HepG2 (cell line): ENCODE results near the gene ELL. TPM values are rescaled to one million over a fixed set of nuclear protein-coding genes. Genes with fewer than 3 reads are reported as not detected.
A peak's percentile ranks its signal among the peaks of the same experiment; 100 is the strongest.

Experiments used
- BORCS8-MEF2B ChIP-seq: sonication (generic); formaldehyde crosslinking; IDR thresholded peaks from 2 replicates; pipeline ENCODE4 v1.8.0; 2022; ENCODE audit warnings: mild to moderate bottlenecking, missing genetic modification reagents
- BRCA1 ChIP-seq: sonication (generic); formaldehyde crosslinking; IDR thresholded peaks from 2 replicates; pipeline ENCODE4 v1.4.0; 2020; ENCODE audit warnings: missing genetic modification reagents
- FOXK1 ChIP-seq: sonication (generic); formaldehyde crosslinking; IDR thresholded peaks from 2 replicates; pipeline ENCODE4 v1.4.0; 2020; ENCODE audit warnings: low read depth, missing genetic modification reagents, borderline replicate concordance
- FOXM1 ChIP-seq: sonication (generic); formaldehyde crosslinking; IDR thresholded peaks from 2 replicates; pipeline ENCODE4 v1.5.0; 2020; ENCODE audit warnings: missing genetic modification reagents
- ISL2 ChIP-seq: sonication (generic); formaldehyde crosslinking; IDR thresholded peaks from 2 replicates; pipeline ENCODE4 v1.5.0; 2020; ENCODE audit warnings: missing genetic modification reagents
- KLF16 ChIP-seq, 2 experiments: sonication (generic) in 1 of 2; formaldehyde crosslinking in 1 of 2; IDR thresholded peaks; 2 replicates each; pipeline versions ENCODE4 v1.6.1 to v1.8.0; 2016 to 2023; ENCODE audit warnings: missing genetic modification reagents in 2 of 2, missing compliant biosample characterization in 1 of 2
- MATR3 ChIP-seq: sonication (generic); formaldehyde crosslinking; IDR thresholded peaks from 2 replicates; pipeline ENCODE4 v1.4.0; 2020; ENCODE audit warnings: missing genetic modification reagents
- PITX1 ChIP-seq: sonication (generic); formaldehyde crosslinking; IDR thresholded peaks from 2 replicates; pipeline ENCODE4 v1.5.1; 2020; ENCODE audit warnings: mild to moderate bottlenecking, missing genetic modification reagents
- SMARCC2 ChIP-seq: fragments of 450-650 bp; IDR thresholded peaks from 2 replicates; pipeline ENCODE4 v1.6.1; 2017; ENCODE audit warnings: antibody characterized with exemption, mild to moderate bottlenecking
- SPEN ChIP-seq: sonication (generic); formaldehyde crosslinking; IDR thresholded peaks from 2 replicates; pipeline ENCODE4 v1.5.1; 2020; ENCODE audit warnings: low read depth, mild to moderate bottlenecking, missing genetic modification reagents
- YY1 ChIP-seq: IDR thresholded peaks from 2 replicates; pipeline ENCODE4 v1.6.1; 2011; ENCODE audit warnings: low read length, low read depth, moderate library complexity, mild to moderate bottlenecking; ENCODE audit not compliant: insufficient read depth, insufficient replicate concordance
- ZC3H13 ChIP-seq: sonication (generic); formaldehyde crosslinking; IDR thresholded peaks from 2 replicates; pipeline ENCODE4 v1.8.1; 2023; ENCODE audit warnings: mild to moderate bottlenecking, missing genetic modification reagents, moderate library complexity
- ZFY ChIP-seq: sonication (generic); formaldehyde crosslinking; IDR thresholded peaks from 2 replicates; pipeline ENCODE4 v1.4.0; 2020; ENCODE audit warnings: missing genetic modification reagents
- ZMAT3 ChIP-seq: sonication (generic); formaldehyde crosslinking; conservative IDR thresholded peaks from 2 replicates; pipeline ENCODE4 v1.7.0; 2021; ENCODE audit warnings: missing genetic modification reagents
- ZNF264 ChIP-seq: sonication (generic); formaldehyde crosslinking; IDR thresholded peaks from 2 replicates; pipeline ENCODE4 v1.4.0; 2020; ENCODE audit warnings: missing genetic modification reagents
- ZNF3 ChIP-seq: IDR thresholded peaks from 2 replicates; pipeline ENCODE4 v1.7.0; 2017; ENCODE audit warnings: inconsistent platforms
- ZNF709 ChIP-seq: sonication (generic); formaldehyde crosslinking; IDR thresholded peaks from 2 replicates; pipeline ENCODE4 v1.5.0; 2020; ENCODE audit warnings: mild to moderate bottlenecking, missing genetic modification reagents
- ZNF816 ChIP-seq: sonication (generic); formaldehyde crosslinking; IDR thresholded peaks from 2 replicates; pipeline ENCODE4 v1.8.0; 2022; ENCODE audit warnings: missing genetic modification reagents, mild to moderate bottlenecking, borderline replicate concordance
- polyA plus RNA-seq, 8 experiments: library from polyadenylated mRNA; depleted of rRNA in 3 of 8; stranded (reverse) in 7 of 8; unstranded in 1 of 8; fragments of >200 nt; fragmentation: Illumina TruSeq in 4 of 8; extraction: Trizol in 4 of 8; gene quantifications; 2 replicates each; pipeline versions ENCODE4 v1.2.1 to v1.2.3, GENCODE V29; 2011 to 2016; ENCODE audit warnings: low read depth in 4 of 8, missing spikeins in 1 of 8, mixed read lengths in 1 of 8; ENCODE audit not compliant: insufficient read depth in 1 of 8
- total RNA-seq, 5 experiments: library from RNA; depleted of rRNA; stranded (reverse); fragments of >200 nt; fragmentation: Illumina TruSeq; extraction: Trizol; gene quantifications; 2 replicates each; pipeline ENCODE4 v1.2.3, GENCODE V29; 2016; ENCODE audit warnings: low read depth in 1 of 5
- TF ChIP-seq, protein P1 (sequence below): sonication (generic); formaldehyde crosslinking; IDR thresholded peaks from 2 replicates; pipeline ENCODE4 v1.5.0; 2020; ENCODE audit warnings: mild to moderate bottlenecking, low read depth, missing genetic modification reagents, borderline replicate concordance
- TF ChIP-seq, protein P2 (sequence below): IDR thresholded peaks from 2 replicates; pipeline ENCODE4 v1.6.1; 2016; ENCODE audit warnings: low read depth, control low read depth
- TF ChIP-seq, protein P3 (sequence below): sonication (generic); formaldehyde crosslinking; IDR thresholded peaks from 2 replicates; pipeline ENCODE4 v1.5.0; 2020; ENCODE audit warnings: missing genetic modification reagents, mild to moderate bottlenecking, borderline replicate concordance
- TF ChIP-seq, protein P4 (sequence below): sonication (generic); formaldehyde crosslinking; IDR thresholded peaks from 2 replicates; pipeline ENCODE4 v1.4.0; 2020; ENCODE audit warnings: low read depth, mild to moderate bottlenecking, missing genetic modification reagents
- TF ChIP-seq, protein P5 (sequence below): sonication (generic); formaldehyde crosslinking; IDR thresholded peaks from 2 replicates; pipeline ENCODE4 v1.5.0; 2020; ENCODE audit warnings: mild to moderate bottlenecking, missing genetic modification reagents, moderate library complexity

The ELL gene
- total and polyA plus RNA-seq, 2 of the 13 experiments (the other 11 are each of a cell fraction or from before 2014, with no cell fraction given), result 3.7 to 5.4 TPM

DNA sequence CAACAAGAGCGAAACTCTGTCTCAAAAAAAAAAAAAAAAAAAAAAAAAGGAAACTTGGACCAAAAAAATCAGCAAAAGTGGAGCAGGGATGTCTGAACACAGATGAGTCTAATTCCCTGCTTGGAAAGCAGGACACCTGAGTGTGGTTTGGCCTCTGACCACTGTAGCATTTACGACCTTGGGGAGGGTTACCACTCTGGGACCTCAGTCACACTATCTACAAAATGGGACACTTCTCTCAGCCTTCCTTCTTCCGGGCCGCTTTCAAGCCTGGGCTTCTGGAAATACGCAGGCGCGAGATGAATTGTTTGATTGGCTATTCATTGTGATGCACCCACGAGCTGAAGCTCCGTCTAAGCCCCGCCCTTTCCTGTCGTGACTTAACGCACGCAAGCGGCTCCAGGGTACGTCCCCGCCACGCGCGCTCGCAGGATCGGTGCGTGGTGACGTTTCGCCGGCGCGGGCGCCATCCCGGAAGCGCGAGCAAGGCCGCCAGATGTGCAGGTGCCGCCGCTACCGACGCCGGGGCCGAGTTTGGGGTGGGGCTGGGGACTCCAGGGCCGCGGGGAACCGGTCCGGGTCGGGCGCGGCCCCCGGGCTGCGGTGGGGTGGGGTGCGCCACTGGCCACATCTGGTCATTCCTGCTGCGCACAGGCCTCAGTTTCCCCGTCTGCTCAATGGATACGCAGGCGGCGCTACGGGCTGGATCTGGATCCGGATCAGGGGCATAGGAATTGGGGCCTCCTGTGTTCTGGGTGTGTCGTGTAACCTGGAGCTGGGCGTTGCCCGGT, 35.7 kb upstream of the ELL start, which contains the start of gene KXD1 (continued):
- 0 out of 2 replicates have a peak, but pooled peaks have one; percentile 34 for TF ChIP-seq FOXK1 (CRISPR knock-in tag)
- TF ChIP-seq SPEN, result peak; percentile 85
- TF ChIP-seq ISL2, result peak; percentile 35
- TF ChIP-seq MATR3 (CRISPR knock-in tag), result no peak
- TF ChIP-seq YY1, result peak; percentile 76
- peak; percentile 83 for TF ChIP-seq ZFY (CRISPR knock-in tag)
- TF ChIP-seq, protein P1, sequence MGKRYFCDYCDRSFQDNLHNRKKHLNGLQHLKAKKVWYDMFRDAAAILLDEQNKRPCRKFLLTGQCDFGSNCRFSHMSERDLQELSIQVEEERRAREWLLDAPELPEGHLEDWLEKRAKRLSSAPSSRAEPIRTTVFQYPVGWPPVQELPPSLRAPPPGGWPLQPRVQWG (CRISPR knock-in tag), result no peak
- no peak for TF ChIP-seq BRCA1
- TF ChIP-seq, protein P2, sequence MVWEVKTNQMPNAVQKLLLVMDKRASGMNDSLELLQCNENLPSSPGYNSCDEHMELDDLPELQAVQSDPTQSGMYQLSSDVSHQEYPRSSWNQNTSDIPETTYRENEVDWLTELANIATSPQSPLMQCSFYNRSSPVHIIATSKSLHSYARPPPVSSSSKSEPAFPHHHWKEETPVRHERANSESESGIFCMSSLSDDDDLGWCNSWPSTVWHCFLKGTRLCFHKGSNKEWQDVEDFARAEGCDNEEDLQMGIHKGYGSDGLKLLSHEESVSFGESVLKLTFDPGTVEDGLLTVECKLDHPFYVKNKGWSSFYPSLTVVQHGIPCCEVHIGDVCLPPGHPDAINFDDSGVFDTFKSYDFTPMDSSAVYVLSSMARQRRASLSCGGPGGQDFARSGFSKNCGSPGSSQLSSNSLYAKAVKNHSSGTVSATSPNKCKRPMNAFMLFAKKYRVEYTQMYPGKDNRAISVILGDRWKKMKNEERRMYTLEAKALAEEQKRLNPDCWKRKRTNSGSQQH (CRISPR knock-in tag), result peak; percentile 74; the same call in 1 of the 2 replicates
- TF ChIP-seq ZNF709 (CRISPR knock-in tag), result peak; percentile 42
- TF ChIP-seq, protein P3, sequence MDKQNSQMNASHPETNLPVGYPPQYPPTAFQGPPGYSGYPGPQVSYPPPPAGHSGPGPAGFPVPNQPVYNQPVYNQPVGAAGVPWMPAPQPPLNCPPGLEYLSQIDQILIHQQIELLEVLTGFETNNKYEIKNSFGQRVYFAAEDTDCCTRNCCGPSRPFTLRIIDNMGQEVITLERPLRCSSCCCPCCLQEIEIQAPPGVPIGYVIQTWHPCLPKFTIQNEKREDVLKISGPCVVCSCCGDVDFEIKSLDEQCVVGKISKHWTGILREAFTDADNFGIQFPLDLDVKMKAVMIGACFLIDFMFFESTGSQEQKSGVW (CRISPR knock-in tag), result no peak
- TF ChIP-seq BORCS8-MEF2B (CRISPR knock-in tag), result no peak; the same call in 1 of the 2 replicates
- no peak for TF ChIP-seq FOXM1 (CRISPR knock-in tag)
- TF ChIP-seq, protein P4, sequence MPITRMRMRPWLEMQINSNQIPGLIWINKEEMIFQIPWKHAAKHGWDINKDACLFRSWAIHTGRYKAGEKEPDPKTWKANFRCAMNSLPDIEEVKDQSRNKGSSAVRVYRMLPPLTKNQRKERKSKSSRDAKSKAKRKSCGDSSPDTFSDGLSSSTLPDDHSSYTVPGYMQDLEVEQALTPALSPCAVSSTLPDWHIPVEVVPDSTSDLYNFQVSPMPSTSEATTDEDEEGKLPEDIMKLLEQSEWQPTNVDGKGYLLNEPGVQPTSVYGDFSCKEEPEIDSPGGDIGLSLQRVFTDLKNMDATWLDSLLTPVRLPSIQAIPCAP, result no peak
- TF ChIP-seq ZNF816 (CRISPR knock-in tag), result no peak
- TF ChIP-seq KLF16 (CRISPR knock-in tag; IDR thresholded peaks at IDR 0.05), result peak in 1 of 2 experiments; percentile 57; a peak in 2 of 4 replicates
- no peak for TF ChIP-seq SMARCC2
- TF ChIP-seq ZMAT3 (CRISPR knock-in tag), result 0 out of 2 replicates have a peak, but pooled peaks have one; percentile 41
- TF ChIP-seq, protein P5, sequence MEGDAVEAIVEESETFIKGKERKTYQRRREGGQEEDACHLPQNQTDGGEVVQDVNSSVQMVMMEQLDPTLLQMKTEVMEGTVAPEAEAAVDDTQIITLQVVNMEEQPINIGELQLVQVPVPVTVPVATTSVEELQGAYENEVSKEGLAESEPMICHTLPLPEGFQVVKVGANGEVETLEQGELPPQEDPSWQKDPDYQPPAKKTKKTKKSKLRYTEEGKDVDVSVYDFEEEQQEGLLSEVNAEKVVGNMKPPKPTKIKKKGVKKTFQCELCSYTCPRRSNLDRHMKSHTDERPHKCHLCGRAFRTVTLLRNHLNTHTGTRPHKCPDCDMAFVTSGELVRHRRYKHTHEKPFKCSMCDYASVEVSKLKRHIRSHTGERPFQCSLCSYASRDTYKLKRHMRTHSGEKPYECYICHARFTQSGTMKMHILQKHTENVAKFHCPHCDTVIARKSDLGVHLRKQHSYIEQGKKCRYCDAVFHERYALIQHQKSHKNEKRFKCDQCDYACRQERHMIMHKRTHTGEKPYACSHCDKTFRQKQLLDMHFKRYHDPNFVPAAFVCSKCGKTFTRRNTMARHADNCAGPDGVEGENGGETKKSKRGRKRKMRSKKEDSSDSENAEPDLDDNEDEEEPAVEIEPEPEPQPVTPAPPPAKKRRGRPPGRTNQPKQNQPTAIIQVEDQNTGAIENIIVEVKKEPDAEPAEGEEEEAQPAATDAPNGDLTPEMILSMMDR (CRISPR knock-in tag), result 0 out of 2 replicates have a peak, but pooled peaks have one; percentile 6
- no peak; the same call in 1 of the 2 replicates for TF ChIP-seq ZC3H13 (CRISPR knock-in tag)
- peak; percentile 42; the same call in 1 of the 2 replicates for TF ChIP-seq ZNF3 (CRISPR knock-in tag)
- no peak for TF ChIP-seq ZNF264
- peak; percentile 56; the same call in 1 of the 2 replicates for TF ChIP-seq PITX1
